Heart left ventricle (tissue), 13 donors: ENCODE data around the gene GEN1.
A peak's percentile ranks its signal among the peaks of the same experiment; 100 is the strongest.

Experiments
- POLR2A ChIP-seq, 2 donors: fragments of 450-650 bp; IDR thresholded peaks; one replicate each; pipeline ENCODE4 v1.6.1; 2017; ENCODE audit warnings: antibody characterized with exemption in 2 of 2, mild to moderate bottlenecking in 2 of 2, moderate library complexity in 2 of 2
- TF ChIP-seq, protein P1 (sequence below), 12 donors: fragments of 200-600 bp; sonication (generic) in 4 of 12; IDR thresholded peaks; one replicate each; pipeline versions ENCODE4 v1.5.0 to v1.8.0; 2018 to 2022; ENCODE audit warnings: antibody characterized with exemption in 12 of 12, mild to moderate bottlenecking in 5 of 12
- donor health status: ischemic (EF 13 %, LVEDD 7.1; RV severe dilation, severe dysfunction).
- donor health status: DM: no; HTN: yes; CAD: no.
- donor health status: DM: no; HTN: no; CAD: no.
- donor health status: ischemic (EF 25% LVEDD 6.9; RV normal size, moderate dysfunction).
- donor health status: ischemic (EF 25% LVEDD 5.7; RV mildly dilated, moderate dysfunction).
- donor health status: ischemic (EF 35%, LVEDD 5.7; RV mildly dilated, moderate dysfunction).
- donor health status: nonischemic (EF 11% LVEDD 7.7; RV severe dilation, severe dysfunction).
- donor health status: DM: yes; HTN: yes; CAD: no.
- donor health status: PGD.
- donor health status: ischemic (EF 29% LVEDD 5.4; RV normal size, mild dysfunction).
- donor health status: nonischemic (EF 23%, LVEDD 6.1; RV moderate dilation, normal function).

DNA sequence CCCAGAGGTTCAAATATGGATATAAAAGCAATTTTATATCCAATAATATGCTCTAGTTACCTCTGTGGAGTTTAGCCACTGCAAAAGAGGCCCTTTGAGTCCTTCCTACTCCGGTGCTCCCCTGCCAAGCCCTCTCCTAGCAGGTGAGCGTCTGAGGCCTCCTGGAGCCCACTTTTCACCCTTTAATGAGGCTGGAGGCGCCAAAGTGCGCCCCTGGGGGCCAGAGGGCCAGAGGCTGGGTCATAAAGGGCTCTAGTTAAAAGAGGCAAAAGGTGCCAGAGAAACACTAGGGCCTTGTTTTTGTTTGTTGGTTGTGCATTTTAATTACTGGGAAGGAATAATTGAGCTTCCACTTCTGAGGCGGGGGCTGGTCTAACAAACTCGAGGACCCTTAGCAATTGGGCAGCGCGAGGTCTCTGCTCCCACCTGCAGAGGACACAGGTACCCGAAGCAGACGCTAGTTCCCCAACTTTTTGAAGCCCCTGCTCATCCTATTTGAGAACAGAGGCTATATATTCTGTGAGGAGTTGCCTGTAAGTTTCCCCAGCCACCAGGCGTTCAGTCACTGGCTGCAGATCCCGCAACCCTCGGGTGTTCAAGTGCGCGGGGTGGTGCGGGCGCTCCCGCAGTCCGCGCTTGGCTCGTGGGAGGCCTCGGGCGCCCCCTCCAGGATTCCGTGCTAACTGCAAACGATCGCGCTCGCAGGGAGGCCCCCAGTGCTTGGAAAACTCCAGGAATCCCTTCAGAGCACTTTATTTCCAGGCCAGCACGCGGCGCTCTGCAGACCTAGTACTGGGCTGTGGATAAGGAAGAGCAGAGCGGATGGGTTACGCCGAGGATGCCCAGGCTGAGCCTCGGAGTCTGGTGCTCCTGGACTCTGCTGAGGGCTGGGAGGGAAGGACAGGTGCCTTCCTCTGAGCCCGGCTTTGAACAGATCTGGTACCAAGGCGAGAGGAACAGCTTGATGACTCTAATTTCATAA is 76.4 kb downstream of the GEN1 start:
- TF ChIP-seq, protein P1, sequence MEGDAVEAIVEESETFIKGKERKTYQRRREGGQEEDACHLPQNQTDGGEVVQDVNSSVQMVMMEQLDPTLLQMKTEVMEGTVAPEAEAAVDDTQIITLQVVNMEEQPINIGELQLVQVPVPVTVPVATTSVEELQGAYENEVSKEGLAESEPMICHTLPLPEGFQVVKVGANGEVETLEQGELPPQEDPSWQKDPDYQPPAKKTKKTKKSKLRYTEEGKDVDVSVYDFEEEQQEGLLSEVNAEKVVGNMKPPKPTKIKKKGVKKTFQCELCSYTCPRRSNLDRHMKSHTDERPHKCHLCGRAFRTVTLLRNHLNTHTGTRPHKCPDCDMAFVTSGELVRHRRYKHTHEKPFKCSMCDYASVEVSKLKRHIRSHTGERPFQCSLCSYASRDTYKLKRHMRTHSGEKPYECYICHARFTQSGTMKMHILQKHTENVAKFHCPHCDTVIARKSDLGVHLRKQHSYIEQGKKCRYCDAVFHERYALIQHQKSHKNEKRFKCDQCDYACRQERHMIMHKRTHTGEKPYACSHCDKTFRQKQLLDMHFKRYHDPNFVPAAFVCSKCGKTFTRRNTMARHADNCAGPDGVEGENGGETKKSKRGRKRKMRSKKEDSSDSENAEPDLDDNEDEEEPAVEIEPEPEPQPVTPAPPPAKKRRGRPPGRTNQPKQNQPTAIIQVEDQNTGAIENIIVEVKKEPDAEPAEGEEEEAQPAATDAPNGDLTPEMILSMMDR (IDR thresholded peaks at IDR 0.05) = peak; percentile 84 to 97 (median 92)
- TF ChIP-seq POLR2A (IDR thresholded peaks at IDR 0.05) = no peak
